Hepatic stellate cell (primary cell): ENCODE measurements around the gene DMD.
"Not testable (repeated sequence)": the region's sequence is repeated elsewhere in the genome, so short reads cannot be mapped to it uniquely, and the experiment has no call there.

Experiments
- DNase-seq: peaks from one replicate; pipeline ENCODE4 v3.0.0; 2011; ENCODE audit warnings: low spot score

Gene DMD

GRCh38 chrX:32852203-32852602, 359.1 kb downstream of the DMD start:
- DNase-seq: no peak

DNA sequence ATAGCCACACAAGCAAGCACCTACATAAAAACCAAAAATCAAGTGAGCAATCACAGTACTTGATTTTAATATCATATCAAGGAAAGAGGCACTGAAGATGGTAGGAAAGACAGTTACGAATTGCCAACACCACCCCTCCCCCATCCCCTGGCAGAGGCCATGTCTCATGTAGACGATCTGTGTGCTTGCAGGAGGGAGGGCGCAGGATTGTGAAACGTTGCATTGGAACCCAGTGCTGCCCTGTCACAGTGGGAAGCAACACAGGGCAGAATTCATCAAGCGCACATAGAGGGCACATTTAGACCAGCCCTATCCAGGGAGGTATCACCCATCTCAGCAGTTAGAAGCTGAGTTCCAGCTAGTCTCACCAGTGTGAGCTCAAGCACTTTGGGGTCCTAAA, 359.8 kb downstream of the DMD start:
- DNase-seq: no peak

- DNase-seq: no peak
Observed at GRCh38 chrX:32847921-32848320, 363.4 kb downstream of the DMD start.

GRCh38 chrX:32842053-32842452, 369.3 kb downstream of the DMD start:
- DNase-seq: no peak

GRCh38 chrX:32839781-32840180, 371.6 kb downstream of the DMD start:
- DNase-seq: no peak

DNA sequence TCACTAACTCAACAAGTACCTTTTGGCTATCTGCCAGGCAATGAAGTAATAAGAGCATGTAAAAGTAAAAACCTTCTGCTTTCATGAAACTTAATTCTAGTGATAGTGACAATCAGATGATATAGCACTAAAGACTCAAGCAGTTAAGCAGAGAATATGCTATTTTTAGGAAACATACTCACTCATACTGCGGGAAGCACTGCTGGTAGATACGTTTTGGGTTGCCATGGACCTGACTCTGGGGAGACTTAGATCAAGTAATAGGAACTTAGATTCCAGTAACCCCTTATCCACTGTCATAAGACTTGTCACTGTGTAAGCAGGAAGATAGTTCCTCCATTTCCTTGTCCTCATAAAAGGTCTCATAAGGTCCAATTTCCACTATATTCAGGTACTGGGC, 386.3 kb downstream of the DMD start:
- no peak for DNase-seq

GRCh38 chrX:32804034-32804433, 407.3 kb downstream of the DMD start:
- no peak for DNase-seq

DNA sequence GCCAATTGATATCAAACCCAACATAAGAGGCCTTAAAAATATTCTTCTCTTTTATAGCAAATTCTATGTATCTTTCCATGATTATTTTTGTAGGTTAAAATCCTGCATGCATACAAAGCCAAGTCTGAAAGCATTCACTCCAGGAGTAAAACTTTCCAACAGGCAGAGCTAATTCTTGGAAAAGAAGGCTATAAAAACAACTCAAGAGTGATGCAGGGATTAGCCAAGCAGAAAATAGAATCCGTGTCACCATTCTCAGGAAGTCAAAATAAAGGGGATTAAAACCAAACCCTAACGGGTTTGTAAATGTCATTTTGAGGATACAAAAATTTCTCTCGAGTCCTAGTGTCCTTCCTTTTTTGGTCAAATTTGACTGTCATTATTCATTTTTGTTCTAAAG, 412.4 kb downstream of the DMD start:
- no peak for DNase-seq

- no peak for DNase-seq
Observed at GRCh38 chrX:32788936-32789335, 422.4 kb downstream of the DMD start.

- no peak for DNase-seq
Observed at GRCh38 chrX:32780109-32780508, 431.2 kb downstream of the DMD start.

DNA sequence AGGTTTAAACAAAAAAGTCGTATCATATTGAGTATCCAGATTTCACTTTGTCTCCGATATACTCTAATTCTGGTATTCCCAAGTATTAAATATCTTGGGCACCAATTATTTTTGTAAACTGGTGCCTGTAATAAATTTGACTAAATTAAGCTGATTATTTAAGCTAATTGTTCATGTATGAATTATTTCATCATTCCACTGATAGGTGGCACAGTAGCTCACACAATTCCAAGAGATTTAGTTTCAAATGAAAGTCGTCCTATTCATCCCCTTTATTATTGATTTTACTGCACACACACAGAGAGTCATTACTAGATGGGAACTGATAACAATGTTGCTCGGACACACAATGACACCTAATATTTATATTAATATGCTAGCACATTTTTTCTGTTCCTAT, 432.4 kb downstream of the DMD start:
- no peak for DNase-seq

DNA sequence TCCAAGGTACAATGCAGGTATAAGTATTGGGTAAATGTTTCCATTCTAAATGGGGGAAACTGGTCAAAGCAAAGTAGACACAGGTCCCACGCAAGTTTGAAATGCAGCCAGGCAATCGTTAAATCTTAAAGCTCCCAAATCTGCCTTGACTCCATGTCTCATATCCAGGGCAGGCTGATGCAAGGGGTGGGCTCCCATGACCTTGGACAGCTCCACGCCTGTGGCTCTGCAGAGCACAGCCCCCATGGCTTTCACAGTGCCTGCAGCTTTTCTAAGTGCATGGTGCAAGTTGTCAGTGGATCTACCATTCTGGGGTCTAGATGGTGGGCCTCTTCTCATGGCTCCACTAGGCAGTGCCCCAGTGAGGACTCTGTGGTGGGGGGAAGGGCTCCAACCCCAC, 436.4 kb downstream of the DMD start:
- DNase-seq: no peak

DNA sequence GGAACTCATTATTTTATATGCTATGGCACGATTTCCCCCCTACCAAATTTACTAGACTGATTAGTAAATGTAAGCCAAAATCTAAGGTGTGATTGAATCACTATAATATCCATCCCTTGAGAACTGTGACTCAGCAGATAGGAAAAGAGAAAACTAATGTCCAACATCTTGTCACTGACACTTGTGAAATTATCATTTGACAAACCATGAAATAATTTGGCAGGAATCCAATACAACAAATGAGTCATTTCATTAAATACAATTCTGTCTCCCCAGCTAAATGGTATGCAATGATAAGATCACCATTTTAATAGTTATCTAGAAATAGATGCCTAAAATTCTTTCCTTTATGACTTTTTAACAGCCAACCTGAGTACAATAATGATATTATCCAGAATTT, 462.3 kb downstream of the DMD start:
- no peak for DNase-seq

DNA sequence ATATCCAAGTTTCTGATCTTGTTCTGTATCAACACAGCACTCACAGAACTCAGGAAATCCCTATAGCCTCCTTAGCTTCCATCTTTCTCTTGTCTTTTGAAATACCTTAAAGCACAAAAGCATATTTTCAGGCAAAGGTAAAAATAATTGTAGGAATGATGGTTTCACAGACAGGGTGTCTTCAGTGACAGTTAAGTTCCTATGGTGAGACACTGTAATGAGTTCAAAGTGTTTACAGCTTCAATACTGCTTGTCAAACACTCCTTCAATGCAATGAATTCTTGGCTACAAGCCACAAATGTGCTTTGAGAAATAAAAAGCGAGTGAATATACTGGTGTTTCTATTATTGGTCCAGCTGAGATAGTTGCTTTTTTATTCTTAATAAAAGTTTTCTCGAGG, 466.0 kb downstream of the DMD start:
- DNase-seq: no peak

DNA sequence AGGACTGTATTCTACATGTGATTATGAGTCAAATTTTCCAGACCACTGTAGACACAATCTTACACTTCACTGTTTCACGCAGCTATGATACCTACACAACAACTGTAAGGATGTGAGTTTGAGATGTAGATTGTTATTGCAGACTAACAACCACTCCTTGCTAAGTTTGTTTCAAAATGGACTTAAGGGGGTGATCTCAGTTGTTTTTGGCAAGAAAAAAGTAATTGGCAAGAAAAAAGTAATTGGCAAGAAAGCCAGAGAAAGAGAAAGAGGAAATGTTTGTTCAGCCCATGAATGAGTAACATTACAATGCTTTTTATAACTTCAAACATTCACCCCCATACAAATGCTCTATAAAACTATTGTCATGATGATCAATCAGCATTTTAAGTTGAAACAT, 466.4 kb downstream of the DMD start:
- no peak for DNase-seq

- DNase-seq: no peak
Observed at GRCh38 chrX:32741910-32742309, 469.4 kb downstream of the DMD start.

- DNase-seq: no peak
Observed at GRCh38 chrX:32708542-32708941, 502.8 kb downstream of the DMD start.

DNA sequence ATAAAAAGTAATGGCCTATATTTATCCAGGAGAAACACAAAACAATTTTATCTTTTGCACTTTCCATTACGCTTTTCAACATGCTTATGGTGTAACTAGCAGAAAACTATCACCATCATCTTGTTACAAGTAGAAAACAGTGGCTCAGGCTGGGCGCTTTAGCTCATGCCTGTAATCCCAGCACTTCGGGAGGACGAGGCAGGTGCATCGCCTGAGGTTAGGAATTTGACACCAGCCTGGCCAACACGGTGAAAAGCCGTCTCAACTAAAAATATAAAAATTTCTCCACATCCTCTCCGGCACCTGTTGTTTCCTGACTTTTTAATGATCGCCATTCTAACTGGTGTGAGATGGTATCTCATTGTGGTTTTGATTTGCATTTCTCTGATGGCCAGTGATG, 506.0 kb downstream of the DMD start:
- DNase-seq: not testable (repeated sequence)

- DNase-seq: no peak
Observed at GRCh38 chrX:32687379-32687778, 524.0 kb downstream of the DMD start.

DNA sequence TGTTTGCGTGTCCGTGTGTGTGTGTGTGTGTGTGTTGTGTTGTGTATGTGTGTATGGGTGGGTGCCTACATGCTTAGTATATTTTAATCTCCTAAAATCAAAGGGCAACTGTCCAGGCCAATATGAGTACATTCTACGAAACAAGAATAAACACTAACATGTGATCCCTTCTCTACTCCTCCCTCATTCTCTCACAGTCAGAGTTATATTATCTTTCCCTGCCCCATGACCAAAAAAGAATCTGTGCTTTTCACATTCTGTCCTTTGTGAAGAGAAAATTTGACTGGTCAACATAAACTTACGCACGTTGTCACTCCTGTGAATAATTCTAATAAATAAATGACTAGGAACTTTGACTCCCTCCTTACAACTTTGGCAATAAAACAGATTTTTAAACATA, 532.9 kb downstream of the DMD start:
- no peak for DNase-seq

- peak; percentile 0 for DNase-seq
Observed at GRCh38 chrX:32673193-32673592, 538.2 kb downstream of the DMD start.

- no peak for DNase-seq
Observed at GRCh38 chrX:32662516-32662915, 548.8 kb downstream of the DMD start.

GRCh38 chrX:32644476-32645245, 566.7 kb downstream of the DMD start:
- no peak for DNase-seq

DNA sequence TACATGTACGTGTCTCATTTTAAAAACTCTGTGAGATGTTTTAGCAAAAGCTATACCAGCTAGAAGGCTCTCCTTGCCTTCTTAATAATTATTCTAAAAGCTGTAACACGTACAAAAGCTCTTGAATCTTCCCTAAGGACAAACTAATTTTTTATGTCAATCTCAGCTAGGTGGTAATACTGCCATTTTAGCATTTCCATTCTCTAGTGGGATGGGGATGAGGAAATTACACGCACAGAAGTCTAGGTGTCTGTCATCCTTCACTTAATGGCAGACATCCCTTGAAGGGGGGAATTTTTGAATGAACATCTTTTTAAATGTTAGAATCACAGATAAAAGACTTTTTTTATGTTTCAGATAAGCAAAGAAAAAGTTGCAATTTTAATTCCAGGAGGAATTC, 569.1 kb downstream of the DMD start:
- DNase-seq: no peak

DNA sequence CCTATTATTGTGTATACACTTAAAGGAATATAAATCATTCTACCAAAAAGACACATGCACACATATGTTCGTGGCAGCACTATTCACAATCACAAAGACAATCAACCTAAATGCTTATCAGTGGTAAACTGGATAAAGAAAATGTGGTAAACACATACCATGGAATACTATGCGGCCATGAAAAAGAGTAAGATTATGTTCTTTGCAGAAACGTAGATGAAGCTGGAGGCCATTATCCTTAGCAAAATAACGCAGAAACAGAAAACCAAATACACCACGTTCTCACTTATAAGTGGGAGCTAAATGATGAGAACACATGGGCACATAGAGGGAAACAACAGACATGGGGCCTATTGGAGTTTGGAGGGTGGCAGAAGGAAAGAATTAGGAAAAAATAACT, 593.2 kb downstream of the DMD start:
- DNase-seq: no peak
